HL-60/S4 treated with retinoic acid at 250 ng/mL for 4 days and 3 days (cell line): ENCODE measurements around the gene ARHGAP10.
"Not testable (repeated sequence)": the region's sequence is repeated elsewhere in the genome, so short reads cannot be mapped to it uniquely, and the experiment has no call there.

Source experiments
- in situ Hi-C: fragments of 300-500 bp; cut with MboI; formaldehyde crosslinking; loops from 2 replicates; pipeline ENCODE4 v1.7.0; 2022; ENCODE audit warnings: low sequenced_read_pairs

Gene ARHGAP10

GRCh38 chr4:148078061-148078460 lies 346.2 kb downstream of the ARHGAP10 start:
- in situ Hi-C loops = no loop called here

- in situ Hi-C loops = no loop called here
Observed at GRCh38 chr4:148079961-148080360, 348.1 kb downstream of the ARHGAP10 start.

- in situ Hi-C loops = no loop called here
Observed at GRCh38 chr4:148081267-148081666, 349.4 kb downstream of the ARHGAP10 start.

GRCh38 chr4:148081745-148082144 lies 349.9 kb downstream of the ARHGAP10 start:
- in situ Hi-C loops = no loop called here

- in situ Hi-C loops = not testable (repeated sequence)
Observed at GRCh38 chr4:148083073-148083472, 351.2 kb downstream of the ARHGAP10 start.

- in situ Hi-C loops = no loop called here
Observed at GRCh38 chr4:148089624-148090023, 357.7 kb downstream of the ARHGAP10 start.

- in situ Hi-C loops = no loop called here
Observed at GRCh38 chr4:148090029-148090428, 358.1 kb downstream of the ARHGAP10 start.

GRCh38 chr4:148090503-148091476 lies 358.9 kb downstream of the ARHGAP10 start:
- in situ Hi-C loops = no loop called here

GRCh38 chr4:148091896-148092295 lies 360.0 kb downstream of the ARHGAP10 start:
- in situ Hi-C loops = no loop called here

- in situ Hi-C loops = no loop called here
Observed at GRCh38 chr4:148092316-148093014, 360.6 kb downstream of the ARHGAP10 start.

- in situ Hi-C loops = no loop called here
Observed at GRCh38 chr4:148093065-148093464, 361.2 kb downstream of the ARHGAP10 start.

GRCh38 chr4:148094149-148094548 lies 362.3 kb downstream of the ARHGAP10 start:
- in situ Hi-C loops = no loop called here

GRCh38 chr4:148095346-148095923 lies 363.5 kb downstream of the ARHGAP10 start:
- in situ Hi-C loops = no loop called here

- in situ Hi-C loops = no loop called here
Observed at GRCh38 chr4:148097801-148098200, 365.9 kb downstream of the ARHGAP10 start.

- in situ Hi-C loops = no loop called here
Observed at GRCh38 chr4:148101235-148101634, 369.3 kb downstream of the ARHGAP10 start.

- in situ Hi-C loops = no loop called here
Observed at GRCh38 chr4:148101790-148102189, 369.9 kb downstream of the ARHGAP10 start.

GRCh38 chr4:148103597-148104355 lies 371.9 kb downstream of the ARHGAP10 start:
- in situ Hi-C loops = no loop called here

- in situ Hi-C loops = no loop called here
Observed at GRCh38 chr4:148108766-148109165, 376.9 kb downstream of the ARHGAP10 start.

GRCh38 chr4:148109216-148109615 lies 377.3 kb downstream of the ARHGAP10 start:
- in situ Hi-C loops = no loop called here

GRCh38 chr4:148110169-148110568 lies 378.3 kb downstream of the ARHGAP10 start:
- in situ Hi-C loops = no loop called here
